Sigmoid colon (tissue), 4 donors: ENCODE results near the gene COL23A1.

Source experiments
- POLR2A ChIP-seq, 2 donors: fragments of 450-650 bp; IDR thresholded peaks; one replicate each; pipeline ENCODE4 v1.6.1; 2016; ENCODE audit warnings: antibody characterized with exemption in 2 of 2, mild to moderate bottlenecking in 2 of 2, moderate library complexity in 2 of 2
- POLR2AphosphoS5 ChIP-seq, 4 donors: sonication (generic); formaldehyde crosslinking; IDR thresholded peaks; one replicate each; pipeline ENCODE4 v1.6.1; 2017; ENCODE audit warnings: antibody characterized with exemption in 4 of 4
- TF ChIP-seq, protein P1 (sequence below), 4 experiments: fragments of 450-650 bp in 3 of 4; fragments of 200-600 bp in 1 of 4; IDR thresholded peaks; one replicate each; pipeline ENCODE4 v1.5.1; 2016 to 2019; ENCODE audit warnings: antibody characterized with exemption in 4 of 4, mild to moderate bottlenecking in 3 of 4, moderate library complexity in 2 of 4

DNA sequence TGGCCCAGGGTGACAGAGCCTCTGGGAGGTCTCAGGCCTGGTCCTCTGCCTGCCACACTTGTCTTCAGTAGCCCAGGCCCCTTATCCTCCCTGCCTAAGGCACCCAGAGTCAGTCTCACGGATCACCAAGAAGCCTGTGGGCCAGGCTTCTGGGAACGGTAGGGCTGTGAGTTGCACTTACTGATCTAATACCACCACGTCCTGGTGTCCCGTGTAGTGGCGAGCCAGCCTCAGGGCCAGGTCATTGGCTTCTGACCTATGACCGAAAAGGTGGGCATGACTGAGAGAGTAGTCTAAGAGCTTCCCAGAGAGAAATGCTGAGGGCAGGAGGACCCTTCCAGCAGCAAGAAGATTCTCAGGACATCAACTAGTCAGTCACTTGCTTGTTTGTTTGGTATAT, 365.0 kb downstream of the COL23A1 start:
- TF ChIP-seq, protein P1, sequence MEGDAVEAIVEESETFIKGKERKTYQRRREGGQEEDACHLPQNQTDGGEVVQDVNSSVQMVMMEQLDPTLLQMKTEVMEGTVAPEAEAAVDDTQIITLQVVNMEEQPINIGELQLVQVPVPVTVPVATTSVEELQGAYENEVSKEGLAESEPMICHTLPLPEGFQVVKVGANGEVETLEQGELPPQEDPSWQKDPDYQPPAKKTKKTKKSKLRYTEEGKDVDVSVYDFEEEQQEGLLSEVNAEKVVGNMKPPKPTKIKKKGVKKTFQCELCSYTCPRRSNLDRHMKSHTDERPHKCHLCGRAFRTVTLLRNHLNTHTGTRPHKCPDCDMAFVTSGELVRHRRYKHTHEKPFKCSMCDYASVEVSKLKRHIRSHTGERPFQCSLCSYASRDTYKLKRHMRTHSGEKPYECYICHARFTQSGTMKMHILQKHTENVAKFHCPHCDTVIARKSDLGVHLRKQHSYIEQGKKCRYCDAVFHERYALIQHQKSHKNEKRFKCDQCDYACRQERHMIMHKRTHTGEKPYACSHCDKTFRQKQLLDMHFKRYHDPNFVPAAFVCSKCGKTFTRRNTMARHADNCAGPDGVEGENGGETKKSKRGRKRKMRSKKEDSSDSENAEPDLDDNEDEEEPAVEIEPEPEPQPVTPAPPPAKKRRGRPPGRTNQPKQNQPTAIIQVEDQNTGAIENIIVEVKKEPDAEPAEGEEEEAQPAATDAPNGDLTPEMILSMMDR (IDR thresholded peaks at IDR 0.05) = no peak
- TF ChIP-seq POLR2A (IDR thresholded peaks at IDR 0.05) (no peak), POLR2AphosphoS5 (IDR thresholded peaks at IDR 0.05) (no peak)
